Measurements from ENCODE around the gene MAST4. TPM values are rescaled to one million over a fixed set of nuclear protein-coding genes. Genes with fewer than 3 reads are reported as not detected.

The MAST4 gene
- polyA plus RNA-seq, 2 of the 4 experiments (the other 2 are of a cell fraction): 1.2 to 5.8 TPM

GRCh38 chr5:67090040-67090439 is 493.8 kb downstream of the MAST4 start:
- peaks cover 17% of the 10 kb centered on the region for H3K4me1 ChIP-seq
- ChIA-PET POLR2A (no interaction called here), CTCF (no interaction called here)
- H3K9me3 ChIP-seq: no peaks in the 10 kb centered on the region
- ATAC-seq: no peak
- no peak for DNase-seq (ENCODE audit: low read depth in 1 of 2, low spot score in 1 of 2)
- no peak overlapping the region for H3K27ac ChIP-seq
- H3K4me3 ChIP-seq: no peak overlapping the region
- 83% methylated on average over 1 of the region's 2 CpGs for WGBS (ENCODE audit: missing lambda C conversion rate)
- FAIRE-seq: no peak
- H3K4me2 ChIP-seq: no peak overlapping the region
- no peak for TF ChIP-seq HMGXB4 (CRISPR knock-in tag; IDR thresholded peaks at IDR 0.05; ENCODE audit: borderline replicate concordance)
- TF ChIP-seq POLR2AphosphoS2 (conservative IDR thresholded peaks at IDR 0.05; ENCODE audit: low read length): no peak
- TF ChIP-seq HOXA7 (CRISPR knock-in tag; IDR thresholded peaks at IDR 0.05): no peak
- no peak for TF ChIP-seq SREBF2 (IDR thresholded peaks at IDR 0.05)
- no peak for TF ChIP-seq POLR2A (IDR thresholded peaks at IDR 0.05; ENCODE audit: low read length)
- no peak for TF ChIP-seq MAZ (IDR thresholded peaks at IDR 0.05; ENCODE audit: borderline replicate concordance, low read depth, low read length)
- no peak for TF ChIP-seq RCOR1 (IDR thresholded peaks at IDR 0.05; ENCODE audit: low read depth, low read length)

DNA sequence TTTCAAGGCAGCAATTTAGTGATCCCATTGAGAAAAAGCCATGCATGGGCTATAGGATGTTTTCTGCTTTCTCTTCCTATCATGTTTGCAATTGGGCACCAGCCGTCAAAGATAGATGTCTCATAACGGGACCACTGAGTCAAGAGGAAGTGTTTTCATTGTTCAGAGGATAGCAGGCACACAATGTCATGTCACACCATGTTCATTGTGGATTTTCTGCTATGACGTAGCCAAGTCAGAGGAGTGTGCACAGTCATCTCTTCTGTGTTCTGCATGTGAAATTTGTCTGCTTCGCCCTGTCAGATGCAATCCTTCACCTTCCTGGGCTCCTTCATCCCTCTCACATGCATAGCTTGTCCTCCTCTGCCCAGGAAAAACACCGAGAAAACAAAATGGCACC is 494.4 kb downstream of the MAST4 start:
- H3K27ac ChIP-seq: no peak overlapping the region
- POLR2A ChIA-PET: no interaction called here
- DNase-seq (ENCODE audit: low read depth in 1 of 2, low spot score in 1 of 2): no peak
- peaks cover 23% of the 10 kb centered on the region for H3K4me1 ChIP-seq
- H3K4me3 ChIP-seq: no peak overlapping the region
- no peak for TF ChIP-seq SREBF2 (IDR thresholded peaks at IDR 0.05)
- no peak for TF ChIP-seq CHD4 (IDR thresholded peaks at IDR 0.05; ENCODE audit: borderline replicate concordance)
- TF ChIP-seq PHF8 (IDR thresholded peaks at IDR 0.05; ENCODE audit: borderline replicate concordance, low read depth): no peak
- TF ChIP-seq, protein P1, sequence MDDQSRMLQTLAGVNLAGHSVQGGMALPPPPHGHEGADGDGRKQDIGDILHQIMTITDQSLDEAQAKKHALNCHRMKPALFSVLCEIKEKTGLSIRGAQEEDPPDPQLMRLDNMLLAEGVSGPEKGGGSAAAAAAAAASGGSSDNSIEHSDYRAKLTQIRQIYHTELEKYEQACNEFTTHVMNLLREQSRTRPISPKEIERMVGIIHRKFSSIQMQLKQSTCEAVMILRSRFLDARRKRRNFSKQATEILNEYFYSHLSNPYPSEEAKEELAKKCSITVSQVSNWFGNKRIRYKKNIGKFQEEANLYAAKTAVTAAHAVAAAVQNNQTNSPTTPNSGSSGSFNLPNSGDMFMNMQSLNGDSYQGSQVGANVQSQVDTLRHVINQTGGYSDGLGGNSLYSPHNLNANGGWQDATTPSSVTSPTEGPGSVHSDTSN (IDR thresholded peaks at IDR 0.05): no peak
- TF ChIP-seq POLR2AphosphoS2 (conservative IDR thresholded peaks at IDR 0.05; ENCODE audit: low read length): no peak
- TF ChIP-seq BHLHE40 (IDR thresholded peaks at IDR 0.05; ENCODE audit: low read depth, low read length): no peak
- TF ChIP-seq TFCP2L1 (CRISPR knock-in tag; IDR thresholded peaks at IDR 0.05): no peak
- TF ChIP-seq CBX8 (IDR thresholded peaks at IDR 0.05): no peak
- TF ChIP-seq CHD2 (IDR thresholded peaks at IDR 0.05; ENCODE audit: low read length, partially characterized antibody): no peak
- no peak for TF ChIP-seq ZC3H11A (IDR thresholded peaks at IDR 0.05)
- no peak for TF ChIP-seq ZNF302 (CRISPR knock-in tag; IDR thresholded peaks at IDR 0.05)
- TF ChIP-seq, protein P2, sequence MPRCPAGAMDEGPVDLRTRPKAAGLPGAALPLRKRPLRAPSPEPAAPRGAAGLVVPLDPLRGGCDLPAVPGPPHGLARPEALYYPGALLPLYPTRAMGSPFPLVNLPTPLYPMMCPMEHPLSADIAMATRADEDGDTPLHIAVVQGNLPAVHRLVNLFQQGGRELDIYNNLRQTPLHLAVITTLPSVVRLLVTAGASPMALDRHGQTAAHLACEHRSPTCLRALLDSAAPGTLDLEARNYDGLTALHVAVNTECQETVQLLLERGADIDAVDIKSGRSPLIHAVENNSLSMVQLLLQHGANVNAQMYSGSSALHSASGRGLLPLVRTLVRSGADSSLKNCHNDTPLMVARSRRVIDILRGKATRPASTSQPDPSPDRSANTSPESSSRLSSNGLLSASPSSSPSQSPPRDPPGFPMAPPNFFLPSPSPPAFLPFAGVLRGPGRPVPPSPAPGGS (IDR thresholded peaks at IDR 0.05): no peak
- no peak for TF ChIP-seq MYC (IDR thresholded peaks at IDR 0.05; ENCODE audit: borderline replicate concordance, low read length)
- no peak for TF ChIP-seq POLR2A (IDR thresholded peaks at IDR 0.05; ENCODE audit: low read length)
- no peak for TF ChIP-seq FOXS1 (CRISPR knock-in tag; IDR thresholded peaks at IDR 0.05)
- no peak for TF ChIP-seq RFX5 (IDR thresholded peaks at IDR 0.05)
- TF ChIP-seq JUN (IDR thresholded peaks at IDR 0.05): no peak
- TF ChIP-seq, protein P3, sequence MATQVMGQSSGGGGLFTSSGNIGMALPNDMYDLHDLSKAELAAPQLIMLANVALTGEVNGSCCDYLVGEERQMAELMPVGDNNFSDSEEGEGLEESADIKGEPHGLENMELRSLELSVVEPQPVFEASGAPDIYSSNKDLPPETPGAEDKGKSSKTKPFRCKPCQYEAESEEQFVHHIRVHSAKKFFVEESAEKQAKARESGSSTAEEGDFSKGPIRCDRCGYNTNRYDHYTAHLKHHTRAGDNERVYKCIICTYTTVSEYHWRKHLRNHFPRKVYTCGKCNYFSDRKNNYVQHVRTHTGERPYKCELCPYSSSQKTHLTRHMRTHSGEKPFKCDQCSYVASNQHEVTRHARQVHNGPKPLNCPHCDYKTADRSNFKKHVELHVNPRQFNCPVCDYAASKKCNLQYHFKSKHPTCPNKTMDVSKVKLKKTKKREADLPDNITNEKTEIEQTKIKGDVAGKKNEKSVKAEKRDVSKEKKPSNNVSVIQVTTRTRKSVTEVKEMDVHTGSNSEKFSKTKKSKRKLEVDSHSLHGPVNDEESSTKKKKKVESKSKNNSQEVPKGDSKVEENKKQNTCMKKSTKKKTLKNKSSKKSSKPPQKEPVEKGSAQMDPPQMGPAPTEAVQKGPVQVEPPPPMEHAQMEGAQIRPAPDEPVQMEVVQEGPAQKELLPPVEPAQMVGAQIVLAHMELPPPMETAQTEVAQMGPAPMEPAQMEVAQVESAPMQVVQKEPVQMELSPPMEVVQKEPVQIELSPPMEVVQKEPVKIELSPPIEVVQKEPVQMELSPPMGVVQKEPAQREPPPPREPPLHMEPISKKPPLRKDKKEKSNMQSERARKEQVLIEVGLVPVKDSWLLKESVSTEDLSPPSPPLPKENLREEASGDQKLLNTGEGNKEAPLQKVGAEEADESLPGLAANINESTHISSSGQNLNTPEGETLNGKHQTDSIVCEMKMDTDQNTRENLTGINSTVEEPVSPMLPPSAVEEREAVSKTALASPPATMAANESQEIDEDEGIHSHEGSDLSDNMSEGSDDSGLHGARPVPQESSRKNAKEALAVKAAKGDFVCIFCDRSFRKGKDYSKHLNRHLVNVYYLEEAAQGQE (IDR thresholded peaks at IDR 0.05): no peak
- no peak for TF ChIP-seq HDAC2 (IDR thresholded peaks at IDR 0.05)
- no peak for TF ChIP-seq KDM5A (IDR thresholded peaks at IDR 0.05)
- no peaks in the 10 kb centered on the region for H3K9me3 ChIP-seq
- no peak overlapping the region for H3K4me2 ChIP-seq
- no peak for FAIRE-seq
- CTCF ChIA-PET: no interaction called here
- no peak for ATAC-seq
- 85% methylated on average over 5 of the region's 5 CpGs for WGBS (ENCODE audit: missing lambda C conversion rate)

Measured in A549 (cell line).